ENCODE measurements around the gene MINDY3.
A peak's percentile ranks its signal among the peaks of the same experiment; 100 is the strongest.

Gene MINDY3

GRCh38 chr10:15829495-15829894 is 30.8 kb downstream of the MINDY3 start:
- no peaks in the 10 kb centered on the region for H3K27me3 ChIP-seq (replicated peaks; ENCODE audit: control insufficient read depth, insufficient read depth, low read length)
- no peaks in the 10 kb centered on the region for H3K9me3 ChIP-seq (ENCODE audit: control insufficient read depth, low read length)
- H3K9ac ChIP-seq (ENCODE audit: low read length), result no peak overlapping the region
- no peaks in the 10 kb centered on the region for H3K4me1 ChIP-seq (ENCODE audit: control insufficient read depth, insufficient read depth, low read length)
- peaks cover 50% of the 10 kb centered on the region for H3K36me3 ChIP-seq (ENCODE audit: control insufficient read depth, insufficient read depth, low read length, severe bottlenecking)
- no peak for DNase-seq (ENCODE audit: low read depth)
- no peak overlapping the region for H3K4me3 ChIP-seq (ENCODE audit: low read length)

GRCh38 chr10:15824498-15824897 is 35.8 kb downstream of the MINDY3 start:
- H3K4me3 ChIP-seq (ENCODE audit: low read length), result no peak overlapping the region
- H3K9me3 ChIP-seq (ENCODE audit: control insufficient read depth, low read length), result no peaks in the 10 kb centered on the region
- peaks cover 49% of the 10 kb centered on the region for H3K36me3 ChIP-seq (ENCODE audit: control insufficient read depth, insufficient read depth, low read length, severe bottlenecking)
- peak; percentile 78 for DNase-seq (ENCODE audit: low read depth)
- H3K27me3 ChIP-seq (replicated peaks; ENCODE audit: control insufficient read depth, insufficient read depth, low read length), result no peaks in the 10 kb centered on the region
- H3K9ac ChIP-seq (ENCODE audit: low read length), result no peak overlapping the region
- H3K4me1 ChIP-seq (ENCODE audit: control insufficient read depth, insufficient read depth, low read length), result no peaks in the 10 kb centered on the region

- Histone ChIP-seq H3K36me3 (ENCODE audit: control insufficient read depth, insufficient read depth, low read length, severe bottlenecking) (peaks cover 40% of the 10 kb centered on the region), H3K27me3 (replicated peaks; ENCODE audit: control insufficient read depth, insufficient read depth, low read length) (no peaks in the 10 kb centered on the region), H3K4me3 (ENCODE audit: low read length) (no peak overlapping the region), H3K4me1 (ENCODE audit: control insufficient read depth, insufficient read depth, low read length) (peaks cover 10% of the 10 kb centered on the region), H3K9me3 (ENCODE audit: control insufficient read depth, low read length) (no peaks in the 10 kb centered on the region), H3K9ac (ENCODE audit: low read length) (no peak overlapping the region)
- DNase-seq (ENCODE audit: low read depth), result no peak
These were observed 38.2 kb downstream of the MINDY3 start for GRCh38 chr10:15822131-15822530.

- H3K4me3 ChIP-seq (ENCODE audit: low read length), result no peak overlapping the region
- peaks cover 10% of the 10 kb centered on the region for H3K4me1 ChIP-seq (ENCODE audit: control insufficient read depth, insufficient read depth, low read length)
- no peak overlapping the region for H3K9ac ChIP-seq (ENCODE audit: low read length)
- H3K9me3 ChIP-seq (ENCODE audit: control insufficient read depth, low read length), result no peaks in the 10 kb centered on the region
- H3K27me3 ChIP-seq (replicated peaks; ENCODE audit: control insufficient read depth, insufficient read depth, low read length), result no peaks in the 10 kb centered on the region
- no peak for DNase-seq (ENCODE audit: low read depth)
- H3K36me3 ChIP-seq (ENCODE audit: control insufficient read depth, insufficient read depth, low read length, severe bottlenecking), result peaks cover 47% of the 10 kb centered on the region
These were observed 39.1 kb downstream of the MINDY3 start for GRCh38 chr10:15821046-15821683.

- DNase-seq (ENCODE audit: low read depth), result peak; percentile 51
- Histone ChIP-seq H3K4me3 (ENCODE audit: low read length) (no peak overlapping the region), H3K36me3 (ENCODE audit: control insufficient read depth, insufficient read depth, low read length, severe bottlenecking) (peaks cover 50% of the 10 kb centered on the region), H3K27me3 (replicated peaks; ENCODE audit: control insufficient read depth, insufficient read depth, low read length) (no peaks in the 10 kb centered on the region), H3K4me1 (ENCODE audit: control insufficient read depth, insufficient read depth, low read length) (peaks cover 10% of the 10 kb centered on the region), H3K9me3 (ENCODE audit: control insufficient read depth, low read length) (no peaks in the 10 kb centered on the region), H3K9ac (ENCODE audit: low read length) (no peak overlapping the region)
These were observed 42.8 kb downstream of the MINDY3 start for GRCh38 chr10:15817409-15818046.

- Histone ChIP-seq H3K27me3 (replicated peaks; ENCODE audit: control insufficient read depth, insufficient read depth, low read length) (no peaks in the 10 kb centered on the region), H3K9me3 (ENCODE audit: control insufficient read depth, low read length) (no peaks in the 10 kb centered on the region), H3K9ac (ENCODE audit: low read length) (no peak overlapping the region), H3K4me3 (ENCODE audit: low read length) (no peak overlapping the region), H3K4me1 (ENCODE audit: control insufficient read depth, insufficient read depth, low read length) (peaks cover 10% of the 10 kb centered on the region), H3K36me3 (ENCODE audit: control insufficient read depth, insufficient read depth, low read length, severe bottlenecking) (peaks cover 35% of the 10 kb centered on the region)
- no peak for DNase-seq (ENCODE audit: low read depth)
These were observed 44.9 kb downstream of the MINDY3 start for GRCh38 chr10:15815242-15815885.

- Histone ChIP-seq H3K9me3 (ENCODE audit: control insufficient read depth, low read length) (no peaks in the 10 kb centered on the region), H3K27me3 (replicated peaks; ENCODE audit: control insufficient read depth, insufficient read depth, low read length) (no peaks in the 10 kb centered on the region), H3K9ac (ENCODE audit: low read length) (no peak overlapping the region), H3K36me3 (ENCODE audit: control insufficient read depth, insufficient read depth, low read length, severe bottlenecking) (peaks cover 32% of the 10 kb centered on the region), H3K4me3 (ENCODE audit: low read length) (no peak overlapping the region), H3K4me1 (ENCODE audit: control insufficient read depth, insufficient read depth, low read length) (peaks cover 11% of the 10 kb centered on the region)
- no peak for DNase-seq (ENCODE audit: low read depth)
These were observed 45.7 kb downstream of the MINDY3 start for GRCh38 chr10:15814565-15814964.

GRCh38 chr10:15813415-15813814 is 46.9 kb downstream of the MINDY3 start:
- H3K36me3 ChIP-seq (ENCODE audit: control insufficient read depth, insufficient read depth, low read length, severe bottlenecking), result peaks cover 32% of the 10 kb centered on the region
- DNase-seq (ENCODE audit: low read depth), result peak; percentile 30
- no peak overlapping the region for H3K9ac ChIP-seq (ENCODE audit: low read length)
- no peak overlapping the region for H3K4me3 ChIP-seq (ENCODE audit: low read length)
- no peaks in the 10 kb centered on the region for H3K27me3 ChIP-seq (replicated peaks; ENCODE audit: control insufficient read depth, insufficient read depth, low read length)
- H3K9me3 ChIP-seq (ENCODE audit: control insufficient read depth, low read length), result no peaks in the 10 kb centered on the region
- H3K4me1 ChIP-seq (ENCODE audit: control insufficient read depth, insufficient read depth, low read length), result peaks cover 16% of the 10 kb centered on the region

GRCh38 chr10:15809450-15809849 is 50.9 kb downstream of the MINDY3 start:
- peaks cover 34% of the 10 kb centered on the region for H3K36me3 ChIP-seq (ENCODE audit: control insufficient read depth, insufficient read depth, low read length, severe bottlenecking)
- no peak for DNase-seq (ENCODE audit: low read depth)
- H3K4me1 ChIP-seq (ENCODE audit: control insufficient read depth, insufficient read depth, low read length), result peaks cover 7% of the 10 kb centered on the region
- H3K27me3 ChIP-seq (replicated peaks; ENCODE audit: control insufficient read depth, insufficient read depth, low read length), result no peaks in the 10 kb centered on the region
- H3K9me3 ChIP-seq (ENCODE audit: control insufficient read depth, low read length), result no peaks in the 10 kb centered on the region
- H3K4me3 ChIP-seq (ENCODE audit: low read length), result no peak overlapping the region
- H3K9ac ChIP-seq (ENCODE audit: low read length), result no peak overlapping the region

GRCh38 chr10:15808204-15808797 is 52.0 kb downstream of the MINDY3 start:
- Histone ChIP-seq H3K9me3 (ENCODE audit: control insufficient read depth, low read length) (no peaks in the 10 kb centered on the region), H3K4me1 (ENCODE audit: control insufficient read depth, insufficient read depth, low read length) (peaks cover 7% of the 10 kb centered on the region), H3K4me3 (ENCODE audit: low read length) (no peak overlapping the region), H3K36me3 (ENCODE audit: control insufficient read depth, insufficient read depth, low read length, severe bottlenecking) (peaks cover 33% of the 10 kb centered on the region), H3K27me3 (replicated peaks; ENCODE audit: control insufficient read depth, insufficient read depth, low read length) (no peaks in the 10 kb centered on the region), H3K9ac (ENCODE audit: low read length) (no peak overlapping the region)
- DNase-seq (ENCODE audit: low read depth), result no peak

GRCh38 chr10:15805395-15806058 is 54.8 kb downstream of the MINDY3 start:
- no peak for DNase-seq (ENCODE audit: low read depth)

More at GRCh38 chr10:15805395-15806058, 54.8 kb downstream of the MINDY3 start:
- peaks cover 12% of the 10 kb centered on the region for H3K9me3 ChIP-seq (ENCODE audit: control insufficient read depth, low read length)
- H3K9ac ChIP-seq (ENCODE audit: low read length), result no peak overlapping the region
- no peak overlapping the region for H3K4me3 ChIP-seq (ENCODE audit: low read length)
- peaks cover 16% of the 10 kb centered on the region for H3K4me1 ChIP-seq (ENCODE audit: control insufficient read depth, insufficient read depth, low read length)
- H3K36me3 ChIP-seq (ENCODE audit: control insufficient read depth, insufficient read depth, low read length, severe bottlenecking), result peaks cover 47% of the 10 kb centered on the region
- H3K27me3 ChIP-seq (replicated peaks; ENCODE audit: control insufficient read depth, insufficient read depth, low read length), result no peaks in the 10 kb centered on the region

All from adipocyte (in vitro differentiated cells).